PC-3 (cell line): ENCODE results near the gene PARP4.

ENCODE experiments used
- EZH2 ChIP-seq: fragments of 300-600 bp; sonication (generic); IDR thresholded peaks from one replicate; pipeline ENCODE4 v1.6.1; 2017; ENCODE audit warnings: antibody characterized with exemption, mild to moderate bottlenecking, low read length; ENCODE audit not compliant: unreplicated experiment
- TF ChIP-seq, protein P1 (sequence below): fragments of 300-600 bp; sonication (generic); conservative IDR thresholded peaks from 2 replicates; pipeline ENCODE4 v1.5.1; 2017; ENCODE audit warnings: antibody characterized with exemption, low read depth, mild to moderate bottlenecking, low read length

DNA sequence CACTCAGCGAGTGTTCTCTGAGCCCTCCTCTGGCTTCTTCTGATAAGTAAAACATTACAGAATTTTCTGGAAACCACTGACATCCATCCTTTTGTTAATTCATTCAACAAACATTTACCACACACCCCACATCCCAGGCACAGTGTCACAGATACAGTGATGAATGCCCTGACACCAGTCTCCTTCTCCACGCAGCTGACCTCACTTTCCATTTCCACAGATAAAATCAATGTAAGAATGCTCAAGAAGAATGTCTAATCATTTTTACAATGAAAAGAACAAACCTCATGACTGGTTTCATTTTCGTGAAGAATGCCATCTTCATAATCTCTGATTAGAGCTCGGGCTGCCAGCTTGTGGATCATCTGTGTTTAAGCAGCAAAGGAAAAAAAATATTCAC is 69.2 kb downstream of the PARP4 start:
- TF ChIP-seq, protein P1, sequence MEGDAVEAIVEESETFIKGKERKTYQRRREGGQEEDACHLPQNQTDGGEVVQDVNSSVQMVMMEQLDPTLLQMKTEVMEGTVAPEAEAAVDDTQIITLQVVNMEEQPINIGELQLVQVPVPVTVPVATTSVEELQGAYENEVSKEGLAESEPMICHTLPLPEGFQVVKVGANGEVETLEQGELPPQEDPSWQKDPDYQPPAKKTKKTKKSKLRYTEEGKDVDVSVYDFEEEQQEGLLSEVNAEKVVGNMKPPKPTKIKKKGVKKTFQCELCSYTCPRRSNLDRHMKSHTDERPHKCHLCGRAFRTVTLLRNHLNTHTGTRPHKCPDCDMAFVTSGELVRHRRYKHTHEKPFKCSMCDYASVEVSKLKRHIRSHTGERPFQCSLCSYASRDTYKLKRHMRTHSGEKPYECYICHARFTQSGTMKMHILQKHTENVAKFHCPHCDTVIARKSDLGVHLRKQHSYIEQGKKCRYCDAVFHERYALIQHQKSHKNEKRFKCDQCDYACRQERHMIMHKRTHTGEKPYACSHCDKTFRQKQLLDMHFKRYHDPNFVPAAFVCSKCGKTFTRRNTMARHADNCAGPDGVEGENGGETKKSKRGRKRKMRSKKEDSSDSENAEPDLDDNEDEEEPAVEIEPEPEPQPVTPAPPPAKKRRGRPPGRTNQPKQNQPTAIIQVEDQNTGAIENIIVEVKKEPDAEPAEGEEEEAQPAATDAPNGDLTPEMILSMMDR: no peak
- no peak for TF ChIP-seq EZH2
